ENCODE measurements around the gene ARMC7.

GRCh38 chr17:75111777-75112335, 2.1 kb downstream of the ARMC7 start:
- TF ChIP-seq EZH2 (IDR thresholded peaks at IDR 0.05; ENCODE audit: borderline replicate concordance, low read length): no peak
- TF ChIP-seq, protein P1, sequence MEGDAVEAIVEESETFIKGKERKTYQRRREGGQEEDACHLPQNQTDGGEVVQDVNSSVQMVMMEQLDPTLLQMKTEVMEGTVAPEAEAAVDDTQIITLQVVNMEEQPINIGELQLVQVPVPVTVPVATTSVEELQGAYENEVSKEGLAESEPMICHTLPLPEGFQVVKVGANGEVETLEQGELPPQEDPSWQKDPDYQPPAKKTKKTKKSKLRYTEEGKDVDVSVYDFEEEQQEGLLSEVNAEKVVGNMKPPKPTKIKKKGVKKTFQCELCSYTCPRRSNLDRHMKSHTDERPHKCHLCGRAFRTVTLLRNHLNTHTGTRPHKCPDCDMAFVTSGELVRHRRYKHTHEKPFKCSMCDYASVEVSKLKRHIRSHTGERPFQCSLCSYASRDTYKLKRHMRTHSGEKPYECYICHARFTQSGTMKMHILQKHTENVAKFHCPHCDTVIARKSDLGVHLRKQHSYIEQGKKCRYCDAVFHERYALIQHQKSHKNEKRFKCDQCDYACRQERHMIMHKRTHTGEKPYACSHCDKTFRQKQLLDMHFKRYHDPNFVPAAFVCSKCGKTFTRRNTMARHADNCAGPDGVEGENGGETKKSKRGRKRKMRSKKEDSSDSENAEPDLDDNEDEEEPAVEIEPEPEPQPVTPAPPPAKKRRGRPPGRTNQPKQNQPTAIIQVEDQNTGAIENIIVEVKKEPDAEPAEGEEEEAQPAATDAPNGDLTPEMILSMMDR (conservative IDR thresholded peaks at IDR 0.05 in 1 of 2, IDR thresholded peaks at IDR 0.05 in 1 of 2; ENCODE audit: extremely low read depth in 1 of 2, insufficient read depth in 1 of 2, low read depth in 1 of 2, low read length in 2 of 2): no peak
